ENCODE results near the gene AFF1.

The AFF1 gene

DNA sequence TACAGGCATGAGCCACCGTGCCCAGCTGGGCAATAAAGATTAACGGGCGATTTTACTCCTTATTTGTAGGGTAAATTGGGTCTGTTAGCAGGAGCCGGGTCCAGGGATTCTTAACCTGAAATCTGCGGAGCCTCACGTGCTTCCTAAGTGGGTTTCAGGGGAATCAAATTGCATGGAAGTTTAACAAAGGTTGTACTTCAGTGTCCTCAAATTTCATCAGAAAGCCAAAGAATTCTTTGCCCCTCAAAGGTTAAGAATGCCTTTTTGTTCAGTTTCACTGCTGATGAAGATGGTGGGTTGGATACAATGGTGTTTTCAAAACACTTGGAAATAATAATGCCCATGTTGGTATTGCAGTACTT, 67.9 kb downstream of the AFF1 start:
- H3K79me2 ChIP-seq (ENCODE audit: low read length): peaks cover 76% of the 10 kb centered on the region
- no peaks in the 10 kb centered on the region for H3K9me3 ChIP-seq (replicated peaks; ENCODE audit: insufficient read depth, low read length)
- DNase-seq: no peak
- no peak overlapping the region for H3K9ac ChIP-seq (ENCODE audit: low read length)
- no peaks in the 10 kb centered on the region for H3K36me3 ChIP-seq (replicated peaks; ENCODE audit: insufficient read depth, low read length)
- no peak overlapping the region for H3K27ac ChIP-seq (ENCODE audit: low read length)
- H3K27me3 ChIP-seq (replicated peaks; ENCODE audit: insufficient read depth, low read length): no peaks in the 10 kb centered on the region
- peaks cover 38% of the 10 kb centered on the region for H3F3A ChIP-seq (ENCODE audit: insufficient read depth, low read length)
- H3K9me2 ChIP-seq (replicated peaks; ENCODE audit: insufficient read depth, low read length): no peaks in the 10 kb centered on the region
- H2AFZ ChIP-seq (ENCODE audit: low read length): no peak overlapping the region
- no peaks in the 10 kb centered on the region for H4K20me1 ChIP-seq (ENCODE audit: insufficient read depth, low read length)
- H3K4me3 ChIP-seq (ENCODE audit: low read length): no peak overlapping the region
- H3K4me2 ChIP-seq (ENCODE audit: low read depth, low read length): no peak overlapping the region
- H3K4me1 ChIP-seq (ENCODE audit: low read length): peaks cover 20% of the 10 kb centered on the region
- TF ChIP-seq, protein P1, sequence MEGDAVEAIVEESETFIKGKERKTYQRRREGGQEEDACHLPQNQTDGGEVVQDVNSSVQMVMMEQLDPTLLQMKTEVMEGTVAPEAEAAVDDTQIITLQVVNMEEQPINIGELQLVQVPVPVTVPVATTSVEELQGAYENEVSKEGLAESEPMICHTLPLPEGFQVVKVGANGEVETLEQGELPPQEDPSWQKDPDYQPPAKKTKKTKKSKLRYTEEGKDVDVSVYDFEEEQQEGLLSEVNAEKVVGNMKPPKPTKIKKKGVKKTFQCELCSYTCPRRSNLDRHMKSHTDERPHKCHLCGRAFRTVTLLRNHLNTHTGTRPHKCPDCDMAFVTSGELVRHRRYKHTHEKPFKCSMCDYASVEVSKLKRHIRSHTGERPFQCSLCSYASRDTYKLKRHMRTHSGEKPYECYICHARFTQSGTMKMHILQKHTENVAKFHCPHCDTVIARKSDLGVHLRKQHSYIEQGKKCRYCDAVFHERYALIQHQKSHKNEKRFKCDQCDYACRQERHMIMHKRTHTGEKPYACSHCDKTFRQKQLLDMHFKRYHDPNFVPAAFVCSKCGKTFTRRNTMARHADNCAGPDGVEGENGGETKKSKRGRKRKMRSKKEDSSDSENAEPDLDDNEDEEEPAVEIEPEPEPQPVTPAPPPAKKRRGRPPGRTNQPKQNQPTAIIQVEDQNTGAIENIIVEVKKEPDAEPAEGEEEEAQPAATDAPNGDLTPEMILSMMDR (IDR thresholded peaks at IDR 0.05; ENCODE audit: low read length): no peak
- TF ChIP-seq EZH2phosphoT487 (IDR thresholded peaks at IDR 0.05; ENCODE audit: low read length) (no peak), EZH2 (optimal IDR thresholded peaks at IDR 0.05; ENCODE audit: low read depth, low read length) (no peak)

DNA sequence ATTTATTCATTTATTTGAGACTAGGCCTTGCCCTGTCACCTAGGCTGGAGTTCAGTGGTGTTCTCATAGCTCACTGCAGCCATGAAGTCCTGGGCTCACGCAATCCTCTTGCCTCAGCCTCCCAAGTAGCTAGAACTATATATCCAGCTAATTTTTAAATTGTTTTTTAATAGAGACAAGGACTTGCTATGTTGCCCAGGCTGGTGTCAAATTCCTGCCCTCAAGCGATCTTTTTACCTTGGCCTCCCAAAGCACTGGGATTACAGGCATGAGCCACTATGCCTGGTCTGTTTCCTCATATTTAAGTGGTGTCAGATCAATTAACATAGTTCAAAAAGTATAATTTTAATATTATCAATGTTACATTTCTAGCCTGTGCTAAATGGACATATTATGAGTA, 68.5 kb downstream of the AFF1 start:
- Histone ChIP-seq H3K27me3 (replicated peaks; ENCODE audit: insufficient read depth, low read length) (no peaks in the 10 kb centered on the region), H3K9me3 (replicated peaks; ENCODE audit: insufficient read depth, low read length) (no peaks in the 10 kb centered on the region), H3K9me2 (replicated peaks; ENCODE audit: insufficient read depth, low read length) (no peaks in the 10 kb centered on the region), H3K79me2 (ENCODE audit: low read length) (peaks cover 78% of the 10 kb centered on the region), H4K20me1 (ENCODE audit: insufficient read depth, low read length) (no peaks in the 10 kb centered on the region), H3K27ac (ENCODE audit: low read length) (no peak overlapping the region), H3K9ac (ENCODE audit: low read length) (no peak overlapping the region), H2AFZ (ENCODE audit: low read length) (no peak overlapping the region), H3K4me2 (ENCODE audit: low read depth, low read length) (no peak overlapping the region), H3K4me3 (ENCODE audit: low read length) (no peak overlapping the region), H3K4me1 (ENCODE audit: low read length) (peaks cover 20% of the 10 kb centered on the region), H3F3A (ENCODE audit: insufficient read depth, low read length) (peaks cover 44% of the 10 kb centered on the region), H3K36me3 (replicated peaks; ENCODE audit: insufficient read depth, low read length) (no peaks in the 10 kb centered on the region)
- TF ChIP-seq EZH2 (optimal IDR thresholded peaks at IDR 0.05; ENCODE audit: low read depth, low read length) (no peak), EZH2phosphoT487 (IDR thresholded peaks at IDR 0.05; ENCODE audit: low read length) (no peak)
- TF ChIP-seq, protein P1 (IDR thresholded peaks at IDR 0.05; ENCODE audit: low read length): no peak
- DNase-seq: no peak

DNA sequence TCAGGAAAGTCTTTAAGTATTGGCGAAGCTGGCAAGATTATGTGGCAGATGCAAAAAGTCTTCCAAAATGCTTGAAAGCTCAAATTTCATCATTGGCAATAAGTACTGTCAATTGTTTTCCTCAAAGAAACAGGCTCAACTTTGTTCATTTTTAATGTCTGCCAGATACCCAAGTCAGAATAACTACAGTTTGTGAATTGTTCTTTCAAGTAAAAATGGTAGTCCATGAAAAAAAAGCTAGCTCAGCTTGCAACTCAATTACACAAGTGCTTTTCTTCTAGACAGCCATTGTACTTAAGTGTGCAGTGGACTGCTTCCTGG, 70.5 kb downstream of the AFF1 start:
- peaks cover 32% of the 10 kb centered on the region for H3K4me1 ChIP-seq (ENCODE audit: low read length)
- H3K9ac ChIP-seq (ENCODE audit: low read length): peak overlapping the region; percentile 94
- DNase-seq: peak; percentile 25
- peak overlapping the region; percentile 86 for H3K4me3 ChIP-seq (ENCODE audit: low read length)
- no peak for TF ChIP-seq EZH2phosphoT487 (IDR thresholded peaks at IDR 0.05; ENCODE audit: low read length)
- TF ChIP-seq, protein P1 (IDR thresholded peaks at IDR 0.05; ENCODE audit: low read length): no peak
- no peaks in the 10 kb centered on the region for H3K27me3 ChIP-seq (replicated peaks; ENCODE audit: insufficient read depth, low read length)
- H2AFZ ChIP-seq (ENCODE audit: low read length): 0 out of 2 replicates have a peak overlapping the region, but pooled peaks have one; percentile 1
- H3K36me3 ChIP-seq (replicated peaks; ENCODE audit: insufficient read depth, low read length): no peaks in the 10 kb centered on the region
- peaks cover 79% of the 10 kb centered on the region for H3K79me2 ChIP-seq (ENCODE audit: low read length)
- H3K4me2 ChIP-seq (ENCODE audit: low read depth, low read length): peak overlapping the region; percentile 93
- H3K9me3 ChIP-seq (replicated peaks; ENCODE audit: insufficient read depth, low read length): no peaks in the 10 kb centered on the region
- peaks cover 50% of the 10 kb centered on the region for H3F3A ChIP-seq (ENCODE audit: insufficient read depth, low read length)
- H3K27ac ChIP-seq (ENCODE audit: low read length): peak overlapping the region; percentile 99
- peaks cover 13% of the 10 kb centered on the region; the same call in 1 of the 2 replicates for H4K20me1 ChIP-seq (ENCODE audit: insufficient read depth, low read length)
- H3K9me2 ChIP-seq (replicated peaks; ENCODE audit: insufficient read depth, low read length): no peaks in the 10 kb centered on the region
